CD14-positive monocyte (primary cell): ENCODE data around the gene THSD4. TPM values are rescaled to one million over a fixed set of nuclear protein-coding genes. Genes with fewer than 3 reads are reported as not detected.

Experiments
- DNase-seq, 3 donors: peaks; one replicate each; pipeline ENCODE4 v3.0.0-alpha.2; 2011 to 2022
- H2AFZ ChIP-seq: 2 replicates; pipeline ENCODE4 v1.6.0; 2012; ENCODE audit warnings: mild to moderate bottlenecking, low read depth, low read length, inconsistent platforms; ENCODE audit not compliant: insufficient read depth, poor library complexity, severe bottlenecking
- H3K27ac ChIP-seq, 2 donors: 1 replicate in 1 of 2; 2 replicates in 1 of 2; pipeline ENCODE4 v1.5.1; 2012 to 2013; ENCODE audit warnings: low read length in 2 of 2, control low read depth in 1 of 2, inconsistent platforms in 1 of 2, low read depth in 1 of 2, mild to moderate bottlenecking in 1 of 2
- H3K27me3 ChIP-seq, 2 donors: one replicate each; pipeline versions ENCODE4 v1.6.0 to v1.6.1; 2011 to 2013; ENCODE audit warnings: low read length in 2 of 2; ENCODE audit not compliant: control insufficient read depth in 2 of 2, insufficient read depth in 2 of 2
- H3K36me3 ChIP-seq, 2 donors: replicated peaks in 1 of 2; 1 replicate in 1 of 2; 2 replicates in 1 of 2; pipeline versions ENCODE4 v1.5.1 to v1.6.1; 2012 to 2013; ENCODE audit warnings: low read length in 2 of 2, control low read depth in 1 of 2, inconsistent platforms in 1 of 2, mild to moderate bottlenecking in 1 of 2; ENCODE audit not compliant: insufficient read depth in 2 of 2, control insufficient read depth in 1 of 2
- H3K4me1 ChIP-seq, 2 donors: 1 replicate in 1 of 2; 2 replicates in 1 of 2; pipeline versions ENCODE4 v1.5.1 to v1.6.1; 2012 to 2013; ENCODE audit warnings: low read length in 2 of 2, control low read depth in 1 of 2, inconsistent platforms in 1 of 2, mild to moderate bottlenecking in 1 of 2, moderate library complexity in 1 of 2; ENCODE audit not compliant: insufficient read depth in 2 of 2, control insufficient read depth in 1 of 2
- H3K4me2 ChIP-seq: replicated peaks from 2 replicates; pipeline ENCODE3; 2012; ENCODE audit warnings: low read length, moderate library complexity, mild to moderate bottlenecking; ENCODE audit not compliant: poor library complexity, severe bottlenecking; ENCODE audit errors: extremely low read depth
- H3K4me3 ChIP-seq, 3 experiments: fragments of 200-600 bp in 1 of 3; sonication (generic) in 1 of 3; replicated peaks in 1 of 3; 1 replicate in 2 of 3; 2 replicates in 1 of 3; pipeline ENCODE4 v1.5.1; 2011 to 2013; ENCODE audit warnings: low read length in 3 of 3, mild to moderate bottlenecking in 3 of 3, control low read depth in 2 of 3, low read depth in 2 of 3, inconsistent platforms in 1 of 3, moderate library complexity in 1 of 3
- H3K79me2 ChIP-seq: 2 replicates; pipeline ENCODE4 v1.6.0; 2012; ENCODE audit warnings: mild to moderate bottlenecking, control low read depth, inconsistent platforms, low read length, moderate library complexity; ENCODE audit not compliant: insufficient read depth
- H3K9ac ChIP-seq: 2 replicates; pipeline ENCODE4 v1.6.0; 2017; ENCODE audit warnings: low read length, mild to moderate bottlenecking; ENCODE audit not compliant: insufficient read depth, poor library complexity, severe bottlenecking
- H3K9me3 ChIP-seq, 2 donors: replicated peaks in 1 of 2; 1 replicate in 1 of 2; 2 replicates in 1 of 2; pipeline versions ENCODE4 v1.5.1 to v1.6.1; 2012 to 2013; ENCODE audit warnings: low read length in 2 of 2, control low read depth in 1 of 2; ENCODE audit not compliant: control insufficient read depth in 1 of 2, insufficient read depth in 1 of 2
- H4K20me1 ChIP-seq: 2 replicates; pipeline ENCODE4 v1.6.0; 2012; ENCODE audit warnings: mild to moderate bottlenecking, low read length, control low read depth, moderate library complexity; ENCODE audit not compliant: insufficient read depth
- H3K27ac Mint-ChIP-seq, 7 donors: one replicate each; pipeline ENCODE4 v1.8.0; 2020; ENCODE audit warnings: mild to moderate bottlenecking in 7 of 7, mixed read lengths in 7 of 7, moderate library complexity in 6 of 7, inconsistent platforms in 2 of 7
- H3K27me3 Mint-ChIP-seq, 3 donors: one replicate each; pipeline ENCODE4 v1.8.0; 2021 to 2022; ENCODE audit warnings: low read depth in 3 of 3, mild to moderate bottlenecking in 3 of 3, mixed read lengths in 3 of 3, moderate library complexity in 3 of 3, inconsistent platforms in 1 of 3
- H3K36me3 Mint-ChIP-seq, 2 donors: one replicate each; pipeline ENCODE4 v1.8.0; 2020; ENCODE audit warnings: mixed read lengths in 2 of 2, inconsistent platforms in 1 of 2, mild to moderate bottlenecking in 1 of 2
- H3K4me1 Mint-ChIP-seq: one replicate; pipeline ENCODE4 v1.8.0; 2020; ENCODE audit warnings: mild to moderate bottlenecking, mixed read lengths
- H3K4me3 Mint-ChIP-seq, 2 donors: one replicate each; pipeline ENCODE4 v1.8.0; 2020; ENCODE audit warnings: mild to moderate bottlenecking in 2 of 2, mixed read lengths in 2 of 2, moderate library complexity in 1 of 2
- H3K9me3 Mint-ChIP-seq, 7 donors: one replicate each; pipeline ENCODE4 v1.8.0; 2020 to 2022; ENCODE audit warnings: mixed read lengths in 7 of 7, mild to moderate bottlenecking in 6 of 7, moderate library complexity in 6 of 7, inconsistent platforms in 2 of 7
- CTCF ChIP-seq: fragments of 200-600 bp; IDR thresholded peaks from one replicate; pipeline ENCODE4 v1.8.0; 2022; ENCODE audit warnings: antibody characterized with exemption, mild to moderate bottlenecking
- WGBS: methylation state at CpG from one replicate; pipeline ENCODE4 v1.1.5; 2013; ENCODE audit warnings: missing lambda C conversion rate; ENCODE audit not compliant: insufficient coverage; 5-methylcytosine and 5-hydroxymethylcytosine counted together
- intact Hi-C, 2 donors: fragments of 100-400 bp; cut with micrococcal nuclease; formaldehyde crosslinking; loops; one replicate each; pipeline versions ENCODE4 v1.15.0 to v1.15.1; 2023
- polyA plus RNA-seq, 3 donors: library from polyadenylated mRNA; depleted of rRNA in 1 of 3; unstranded in 2 of 3; stranded (reverse) in 1 of 3; fragments of 300-500 nt in 2 of 3; fragments of >200 nt in 1 of 3; fragmentation: Illumina TruSeq in 2 of 3; gene quantifications; 1 replicate in 2 of 3; 2 replicates in 1 of 3; pipeline ENCODE4 v1.2.3, GENCODE V29; 2012 to 2021

The THSD4 gene
- polyA plus RNA-seq, 3 donors = not detected

GRCh38 chr15:71186267-71186666 is 71.0 kb downstream of the THSD4 start:
- Mint-ChIP-seq H3K27ac (no peak overlapping the region), H3K9me3 (peaks cover 0 to 9% (median 0%) of the 10 kb centered on the region in 7 donors), H3K4me1 (no peaks in the 10 kb centered on the region), H3K36me3 (no peaks in the 10 kb centered on the region), H3K27me3 (peaks cover 0 to 5% (median 2%) of the 10 kb centered on the region in 3 donors), H3K4me3 (no peak overlapping the region)
- Histone ChIP-seq H3K9me3 (no peaks in the 10 kb centered on the region), H3K4me1 (no peaks in the 10 kb centered on the region), H3K27me3 (no peaks in the 10 kb centered on the region), H3K79me2 (no peaks in the 10 kb centered on the region), H3K9ac (no peak overlapping the region), H3K4me3 (no peak overlapping the region), H2AFZ (no peak overlapping the region), H4K20me1 (no peaks in the 10 kb centered on the region), H3K27ac (no peak overlapping the region), H3K4me2 (no peak overlapping the region), H3K36me3 (no peaks in the 10 kb centered on the region)
- WGBS = 39% methylated on average over 2 of the region's 3 CpGs
- no peak for DNase-seq
- intact Hi-C loops = no loop called here
- no peak for TF ChIP-seq CTCF

DNA sequence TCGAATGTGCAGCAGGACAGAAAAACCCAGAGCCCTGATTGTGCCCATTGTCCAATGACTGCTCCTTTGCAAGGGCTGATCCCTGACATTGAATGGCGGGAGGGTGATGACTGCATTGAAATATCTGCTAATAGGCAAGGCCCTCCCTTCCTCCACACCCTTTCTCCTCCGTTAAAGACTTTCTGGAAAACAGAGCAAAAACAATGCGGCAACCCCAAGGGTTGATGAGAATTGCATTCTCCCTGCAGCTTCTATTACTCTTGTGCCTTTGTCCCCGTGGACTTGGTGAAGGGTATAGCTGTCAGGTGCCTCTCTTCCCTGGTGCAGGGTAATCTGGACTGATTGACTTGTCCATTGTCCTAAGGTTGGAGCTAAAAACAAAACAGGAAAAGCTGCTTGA is 71.8 kb downstream of the THSD4 start:
- H3K4me1 ChIP-seq = no peaks in the 10 kb centered on the region
- no peak for TF ChIP-seq CTCF
- H3K27ac ChIP-seq = no peak overlapping the region
- no peak for DNase-seq
- no peak overlapping the region for H3K4me2 ChIP-seq
- 80% methylated on average over 2 of the region's 5 CpGs for WGBS
- no peaks in the 10 kb centered on the region for H3K27me3 ChIP-seq
- H3K36me3 Mint-ChIP-seq = no peaks in the 10 kb centered on the region
- H3K9me3 Mint-ChIP-seq = peaks cover 0 to 11% (median 1%) of the 10 kb centered on the region in 7 donors
- no peaks in the 10 kb centered on the region for H3K36me3 ChIP-seq
- no peaks in the 10 kb centered on the region for H3K4me1 Mint-ChIP-seq
- no peak overlapping the region for H3K27ac Mint-ChIP-seq
- no peaks in the 10 kb centered on the region for H3K79me2 ChIP-seq
- H3K9ac ChIP-seq = no peak overlapping the region
- H3K9me3 ChIP-seq = no peaks in the 10 kb centered on the region
- no peak overlapping the region for H2AFZ ChIP-seq
- H4K20me1 ChIP-seq = no peaks in the 10 kb centered on the region
- intact Hi-C loops = no loop called here
- no peak overlapping the region for H3K4me3 Mint-ChIP-seq
- H3K27me3 Mint-ChIP-seq = peaks cover 0 to 5% (median 2%) of the 10 kb centered on the region in 3 donors
- no peak overlapping the region for H3K4me3 ChIP-seq
